ENCODE measurements around the gene GOLPH3L.

DNA sequence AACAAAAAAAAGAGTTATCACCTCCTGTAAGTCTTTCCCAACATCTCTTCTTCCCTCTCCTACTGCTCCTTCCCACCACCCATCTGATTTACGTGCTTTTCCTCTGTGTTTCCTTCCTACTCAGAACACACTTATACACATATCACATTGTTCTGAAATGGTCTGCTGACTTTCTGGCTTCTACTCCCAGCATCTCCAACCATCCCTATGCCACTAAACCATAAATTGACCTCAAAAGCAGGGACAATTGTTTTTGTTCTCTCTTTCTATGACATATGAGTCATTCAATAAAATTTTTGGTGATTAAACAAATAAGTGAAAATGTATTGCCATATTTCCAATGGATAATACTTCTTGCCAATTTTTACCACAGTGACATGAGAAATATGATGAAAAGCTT is 8.2 kb downstream of the GOLPH3L start:
- no peak for TF ChIP-seq POLR2A (IDR thresholded peaks at IDR 0.05)
- TF ChIP-seq, protein P1, sequence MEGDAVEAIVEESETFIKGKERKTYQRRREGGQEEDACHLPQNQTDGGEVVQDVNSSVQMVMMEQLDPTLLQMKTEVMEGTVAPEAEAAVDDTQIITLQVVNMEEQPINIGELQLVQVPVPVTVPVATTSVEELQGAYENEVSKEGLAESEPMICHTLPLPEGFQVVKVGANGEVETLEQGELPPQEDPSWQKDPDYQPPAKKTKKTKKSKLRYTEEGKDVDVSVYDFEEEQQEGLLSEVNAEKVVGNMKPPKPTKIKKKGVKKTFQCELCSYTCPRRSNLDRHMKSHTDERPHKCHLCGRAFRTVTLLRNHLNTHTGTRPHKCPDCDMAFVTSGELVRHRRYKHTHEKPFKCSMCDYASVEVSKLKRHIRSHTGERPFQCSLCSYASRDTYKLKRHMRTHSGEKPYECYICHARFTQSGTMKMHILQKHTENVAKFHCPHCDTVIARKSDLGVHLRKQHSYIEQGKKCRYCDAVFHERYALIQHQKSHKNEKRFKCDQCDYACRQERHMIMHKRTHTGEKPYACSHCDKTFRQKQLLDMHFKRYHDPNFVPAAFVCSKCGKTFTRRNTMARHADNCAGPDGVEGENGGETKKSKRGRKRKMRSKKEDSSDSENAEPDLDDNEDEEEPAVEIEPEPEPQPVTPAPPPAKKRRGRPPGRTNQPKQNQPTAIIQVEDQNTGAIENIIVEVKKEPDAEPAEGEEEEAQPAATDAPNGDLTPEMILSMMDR (IDR thresholded peaks at IDR 0.05): no peak
- no peak for TF ChIP-seq POLR2AphosphoS5 (IDR thresholded peaks at IDR 0.05)
